C4-2B (cell line): ENCODE results near the gene SLIT3.

Experiments used
- ZFX ChIP-seq: fragments of 450-650 bp; IDR thresholded peaks from 2 replicates; pipeline ENCODE4 v1.6.1; 2017
- TF ChIP-seq, protein P1 (sequence below): fragments of 450-650 bp; conservative IDR thresholded peaks from 2 replicates; pipeline ENCODE4 v1.5.1; 2017; ENCODE audit warnings: mild to moderate bottlenecking

DNA sequence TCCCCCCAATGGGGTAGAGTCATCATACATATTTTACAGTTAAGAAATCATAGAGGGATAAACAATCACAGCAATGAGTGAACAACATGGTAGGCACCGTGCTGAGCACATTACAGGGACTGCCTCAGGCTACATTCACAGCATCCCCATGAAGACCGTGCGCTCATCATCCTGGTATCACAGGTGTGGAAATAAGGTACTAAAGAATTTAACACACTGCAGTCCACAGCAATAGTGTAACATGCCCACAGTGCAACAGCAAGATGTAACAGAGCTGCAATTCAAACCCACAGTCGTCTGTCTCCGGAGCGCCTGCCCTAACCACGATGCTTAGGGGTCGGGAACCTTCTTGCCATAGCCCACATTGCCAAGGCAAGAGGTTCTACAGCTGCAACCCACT is 5.6 kb downstream of the SLIT3 start:
- TF ChIP-seq, protein P1, sequence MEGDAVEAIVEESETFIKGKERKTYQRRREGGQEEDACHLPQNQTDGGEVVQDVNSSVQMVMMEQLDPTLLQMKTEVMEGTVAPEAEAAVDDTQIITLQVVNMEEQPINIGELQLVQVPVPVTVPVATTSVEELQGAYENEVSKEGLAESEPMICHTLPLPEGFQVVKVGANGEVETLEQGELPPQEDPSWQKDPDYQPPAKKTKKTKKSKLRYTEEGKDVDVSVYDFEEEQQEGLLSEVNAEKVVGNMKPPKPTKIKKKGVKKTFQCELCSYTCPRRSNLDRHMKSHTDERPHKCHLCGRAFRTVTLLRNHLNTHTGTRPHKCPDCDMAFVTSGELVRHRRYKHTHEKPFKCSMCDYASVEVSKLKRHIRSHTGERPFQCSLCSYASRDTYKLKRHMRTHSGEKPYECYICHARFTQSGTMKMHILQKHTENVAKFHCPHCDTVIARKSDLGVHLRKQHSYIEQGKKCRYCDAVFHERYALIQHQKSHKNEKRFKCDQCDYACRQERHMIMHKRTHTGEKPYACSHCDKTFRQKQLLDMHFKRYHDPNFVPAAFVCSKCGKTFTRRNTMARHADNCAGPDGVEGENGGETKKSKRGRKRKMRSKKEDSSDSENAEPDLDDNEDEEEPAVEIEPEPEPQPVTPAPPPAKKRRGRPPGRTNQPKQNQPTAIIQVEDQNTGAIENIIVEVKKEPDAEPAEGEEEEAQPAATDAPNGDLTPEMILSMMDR = no peak
- TF ChIP-seq ZFX = no peak
